ENCODE results near the gene IFI27.
"Not testable (repeated sequence)": the region's sequence is repeated elsewhere in the genome, so short reads cannot be mapped to it uniquely, and the experiment has no call there.

Gene IFI27

GRCh38 chr14:94110552-94111181, at the start of gene IFI27:
Gene IFI27, plus strand, starts transcription at chr14:94110736.
- no peaks in the 10 kb centered on the region for H3K36me3 ChIP-seq (ENCODE audit: control insufficient read depth, insufficient read depth, low read length)
- no peak for DNase-seq (ENCODE audit: extremely low read depth, insufficient read length)
- H3K27me3 ChIP-seq (replicated peaks; ENCODE audit: control insufficient read depth, insufficient read depth, low read length): no peaks in the 10 kb centered on the region; the same call in 1 of the 2 replicates
- no peak within 1 kb of the TSS for H3K4me3 ChIP-seq (replicated peaks; ENCODE audit: low read depth, low read length)
- TF ChIP-seq CTCF (IDR thresholded peaks at IDR 0.05; ENCODE audit: insufficient read depth, low read length, poor library complexity, severe bottlenecking): no peak

- Histone ChIP-seq H3K4me3 (replicated peaks; ENCODE audit: low read depth, low read length) (no peak overlapping the region), H3K36me3 (ENCODE audit: control insufficient read depth, insufficient read depth, low read length) (peaks cover 19% of the 10 kb centered on the region), H3K27me3 (replicated peaks; ENCODE audit: control insufficient read depth, insufficient read depth, low read length) (no peaks in the 10 kb centered on the region)
- TF ChIP-seq CTCF (IDR thresholded peaks at IDR 0.05; ENCODE audit: insufficient read depth, low read length, poor library complexity, severe bottlenecking): no peak
- DNase-seq (ENCODE audit: extremely low read depth, insufficient read length): no peak
Observed at GRCh38 chr14:94062344-94062940, 48.1 kb upstream of the IFI27 start.

GRCh38 chr14:94066089-94066676, 44.4 kb upstream of the IFI27 start:
- H3K4me3 ChIP-seq (replicated peaks; ENCODE audit: low read depth, low read length): no peak overlapping the region
- no peaks in the 10 kb centered on the region for H3K27me3 ChIP-seq (replicated peaks; ENCODE audit: control insufficient read depth, insufficient read depth, low read length)
- peaks cover 6% of the 10 kb centered on the region for H3K36me3 ChIP-seq (ENCODE audit: control insufficient read depth, insufficient read depth, low read length)
- DNase-seq (ENCODE audit: extremely low read depth, insufficient read length): no peak
- TF ChIP-seq CTCF (IDR thresholded peaks at IDR 0.05; ENCODE audit: insufficient read depth, low read length, poor library complexity, severe bottlenecking): no peak

GRCh38 chr14:94072076-94072475, 38.5 kb upstream of the IFI27 start:
- not testable (repeated sequence) for H3K36me3 ChIP-seq (ENCODE audit: control insufficient read depth, insufficient read depth, low read length); H3K4me3 ChIP-seq (replicated peaks; ENCODE audit: low read depth, low read length); DNase-seq (ENCODE audit: extremely low read depth, insufficient read length); H3K27me3 ChIP-seq (replicated peaks; ENCODE audit: control insufficient read depth, insufficient read depth, low read length)

- DNase-seq (ENCODE audit: extremely low read depth, insufficient read length): no peak
- Histone ChIP-seq H3K27me3 (replicated peaks; ENCODE audit: control insufficient read depth, insufficient read depth, low read length) (no peaks in the 10 kb centered on the region), H3K4me3 (replicated peaks; ENCODE audit: low read depth, low read length) (no peak overlapping the region), H3K36me3 (ENCODE audit: control insufficient read depth, insufficient read depth, low read length) (peaks cover 1% of the 10 kb centered on the region)
- no peak for TF ChIP-seq CTCF (IDR thresholded peaks at IDR 0.05; ENCODE audit: insufficient read depth, low read length, poor library complexity, severe bottlenecking)
Observed at GRCh38 chr14:94074534-94074933, 36.0 kb upstream of the IFI27 start.

- no peak for DNase-seq (ENCODE audit: extremely low read depth, insufficient read length)
- H3K4me3 ChIP-seq (replicated peaks; ENCODE audit: low read depth, low read length): no peak overlapping the region
- TF ChIP-seq CTCF (IDR thresholded peaks at IDR 0.05; ENCODE audit: insufficient read depth, low read length, poor library complexity, severe bottlenecking): no peak
- peaks cover 1% of the 10 kb centered on the region for H3K36me3 ChIP-seq (ENCODE audit: control insufficient read depth, insufficient read depth, low read length)
- no peaks in the 10 kb centered on the region for H3K27me3 ChIP-seq (replicated peaks; ENCODE audit: control insufficient read depth, insufficient read depth, low read length)
Observed at GRCh38 chr14:94075008-94075407, 35.5 kb upstream of the IFI27 start.

Data from GM06990 (cell line).